NCI-H345 treated with DMSO at 0.1 percent for 48 hours (cell line): ENCODE data around the gene SMARCB1.
A peak's percentile ranks its signal among the peaks of the same experiment; 100 is the strongest.

ENCODE experiments used
- DNase-seq: peaks from one replicate; lab custom pipeline; 2025; ENCODE audit not compliant: unreplicated experiment; lab: John Stamatoyannopoulos, UW

Gene SMARCB1

GRCh38 chr22:23828800-23829680, 42.3 kb downstream of the SMARCB1 start:
- DNase-seq, result no peak

DNA sequence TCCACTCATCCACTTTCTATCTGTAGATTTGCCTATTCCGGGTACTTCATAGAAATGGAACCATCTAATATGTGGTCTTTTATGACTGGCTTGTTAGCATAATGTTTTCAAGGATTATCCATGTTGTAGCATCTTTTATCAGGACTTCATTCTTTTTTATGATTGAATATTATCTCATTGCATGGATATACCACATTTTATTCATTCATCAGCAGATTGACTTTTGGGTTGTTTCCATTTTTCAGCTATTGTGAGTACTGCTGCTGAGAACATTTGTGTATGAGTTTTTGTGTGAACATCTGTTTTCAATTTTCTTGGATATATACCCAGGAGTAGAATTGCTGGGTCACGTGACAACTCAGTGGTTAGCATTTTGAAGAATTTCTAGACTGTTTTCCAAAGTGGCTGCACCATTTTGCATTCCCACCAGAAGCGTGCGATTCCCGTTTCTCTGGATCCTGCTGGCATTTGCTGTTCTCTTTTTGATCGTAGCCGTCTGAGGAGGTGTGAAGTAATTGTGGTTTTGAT, 43.1 kb downstream of the SMARCB1 start:
- DNase-seq, result no peak

GRCh38 chr22:23831261-23831660, 44.5 kb downstream of the SMARCB1 start:
- no peak for DNase-seq

- DNase-seq, result no peak
Observed at GRCh38 chr22:23831781-23832180, 45.0 kb downstream of the SMARCB1 start.

GRCh38 chr22:23832226-23833016, 45.7 kb downstream of the SMARCB1 start:
- no peak for DNase-seq

DNA sequence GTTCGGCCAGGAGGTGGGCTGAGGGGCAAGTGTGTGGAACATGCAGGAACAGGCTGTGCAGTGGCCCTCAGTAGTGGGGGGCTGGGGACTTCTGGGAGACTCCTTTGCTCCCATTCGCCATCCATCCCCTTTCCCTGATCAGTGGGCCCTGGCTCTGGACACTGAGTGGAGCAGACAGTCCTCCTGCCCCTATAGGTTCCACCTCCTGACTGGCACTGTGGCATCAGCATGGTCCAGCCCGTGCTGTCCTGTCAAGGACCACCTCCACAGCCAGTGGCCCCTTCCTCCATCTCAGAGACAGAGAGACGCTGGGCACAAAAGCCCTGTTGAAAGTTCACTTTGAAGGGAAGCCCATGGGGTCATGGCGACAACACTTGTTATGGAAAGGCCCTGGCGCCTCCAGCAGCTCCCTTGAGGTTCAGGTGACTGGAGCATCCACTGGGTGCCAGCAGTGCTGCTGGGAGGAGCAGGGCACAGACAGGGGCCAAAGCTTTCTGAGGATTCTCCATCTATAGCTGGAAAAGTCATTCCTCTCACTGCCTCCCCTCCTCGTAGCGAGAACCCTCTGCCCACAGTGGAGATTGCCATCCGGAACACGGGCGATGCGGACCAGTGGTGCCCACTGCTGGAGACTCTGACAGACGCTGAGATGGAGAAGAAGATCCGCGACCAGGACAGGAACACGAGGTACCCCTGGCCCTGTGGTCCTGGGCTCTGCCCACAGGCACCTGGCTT, 46.4 kb downstream of the SMARCB1 start:
- DNase-seq, result no peak

DNA sequence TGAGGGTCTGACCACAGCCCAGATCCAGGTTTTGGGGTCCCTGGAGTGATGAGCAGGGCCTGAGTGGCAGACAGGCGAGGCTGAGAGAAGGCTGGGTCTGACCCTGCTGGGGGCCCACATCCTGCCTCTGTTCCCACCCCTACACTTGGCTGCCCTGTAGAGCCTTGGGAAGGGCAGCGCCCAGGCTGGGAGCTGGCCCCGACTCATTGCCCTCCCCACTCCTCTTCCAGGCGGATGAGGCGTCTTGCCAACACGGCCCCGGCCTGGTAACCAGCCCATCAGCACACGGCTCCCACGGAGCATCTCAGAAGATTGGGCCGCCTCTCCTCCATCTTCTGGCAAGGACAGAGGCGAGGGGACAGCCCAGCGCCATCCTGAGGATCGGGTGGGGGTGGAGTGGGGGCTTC, 47.1 kb downstream of the SMARCB1 start:
- DNase-seq, result no peak

DNA sequence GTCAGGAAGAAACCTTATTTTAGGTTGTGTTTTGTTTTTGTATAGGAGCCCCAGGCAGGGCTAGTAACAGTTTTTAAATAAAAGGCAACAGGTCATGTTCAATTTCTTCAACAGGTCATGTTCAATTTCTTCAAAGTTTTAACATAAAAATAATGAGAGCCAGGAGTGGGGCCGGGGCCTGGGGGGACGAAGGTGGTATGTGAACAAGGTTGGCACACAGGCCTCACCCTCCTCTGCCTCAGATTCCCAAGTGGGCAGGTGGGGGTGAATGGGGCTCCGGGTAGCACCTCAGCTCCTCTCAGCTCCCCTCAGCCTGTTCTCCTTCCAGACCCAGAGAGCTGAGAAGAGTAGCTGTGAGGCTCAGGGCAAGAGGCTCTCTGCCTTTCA, 47.6 kb downstream of the SMARCB1 start:
- no peak for DNase-seq

DNA sequence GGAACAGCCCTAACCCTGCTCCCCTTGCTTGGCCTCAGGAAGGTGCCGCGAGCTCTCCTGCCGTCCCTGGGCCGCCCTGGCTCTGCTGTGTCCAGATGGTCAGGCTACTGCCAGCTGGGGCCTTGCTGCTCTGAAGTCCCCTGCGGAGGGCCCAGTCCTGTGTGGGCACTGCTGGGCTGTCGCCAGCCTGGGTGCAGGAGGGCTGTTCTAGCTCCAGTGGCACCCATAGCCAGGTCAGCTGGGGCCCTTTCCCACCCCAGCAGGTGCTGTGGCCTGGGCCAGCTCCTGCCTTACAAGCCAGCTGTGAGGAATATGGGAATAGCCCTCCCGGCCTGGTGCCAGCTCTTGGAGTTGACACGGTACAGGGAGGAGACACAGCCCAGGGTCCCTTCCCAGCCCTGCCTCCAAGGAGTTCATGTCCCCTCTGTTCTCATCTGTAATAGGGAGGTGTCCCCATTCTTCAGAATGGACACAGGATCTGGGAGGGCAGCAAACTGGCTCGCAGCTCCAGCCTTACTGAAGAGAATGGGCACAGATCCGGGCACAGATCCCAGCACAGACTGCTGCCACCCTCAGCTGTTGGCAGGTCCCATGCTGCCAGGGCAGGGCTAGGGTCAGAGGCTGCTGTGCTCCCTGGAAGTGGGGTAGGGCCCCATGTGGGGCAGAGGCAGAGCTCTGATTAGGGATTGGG, 48.2 kb downstream of the SMARCB1 start:
- no peak for DNase-seq

DNA sequence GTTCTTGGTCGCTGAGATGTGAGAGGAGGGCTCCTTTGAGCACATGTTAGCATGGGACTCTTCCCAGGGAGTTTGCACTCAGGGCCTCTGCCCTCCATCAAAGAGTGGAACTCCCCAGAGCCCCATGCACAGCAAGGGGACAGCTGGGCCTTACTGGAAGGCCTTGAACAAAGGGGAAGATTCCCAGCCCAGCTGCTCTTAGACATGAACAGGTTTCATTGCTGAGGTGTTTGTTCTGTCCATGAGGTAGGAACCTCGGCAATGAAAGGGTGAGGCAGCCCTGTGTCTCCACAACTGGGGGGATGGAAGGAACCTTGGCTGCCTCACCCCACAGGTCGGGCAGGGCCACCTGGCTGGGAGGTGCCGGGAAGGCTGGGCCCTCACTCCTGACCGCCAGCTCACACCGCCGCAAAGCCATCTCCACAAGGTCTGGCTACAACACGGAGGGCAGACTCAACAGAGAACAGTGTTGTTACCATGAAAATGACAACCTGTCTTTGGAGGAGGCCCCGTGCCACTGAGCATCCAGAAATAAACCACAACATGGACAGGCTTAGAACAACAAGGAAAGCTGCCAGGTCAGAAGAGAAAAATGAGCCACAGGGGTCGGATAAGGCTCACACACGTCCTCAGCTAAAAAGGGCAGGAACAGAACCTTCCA, 48.8 kb downstream of the SMARCB1 start:
- no peak for DNase-seq

GRCh38 chr22:23836281-23836680, 49.5 kb downstream of the SMARCB1 start:
- DNase-seq, result no peak

DNA sequence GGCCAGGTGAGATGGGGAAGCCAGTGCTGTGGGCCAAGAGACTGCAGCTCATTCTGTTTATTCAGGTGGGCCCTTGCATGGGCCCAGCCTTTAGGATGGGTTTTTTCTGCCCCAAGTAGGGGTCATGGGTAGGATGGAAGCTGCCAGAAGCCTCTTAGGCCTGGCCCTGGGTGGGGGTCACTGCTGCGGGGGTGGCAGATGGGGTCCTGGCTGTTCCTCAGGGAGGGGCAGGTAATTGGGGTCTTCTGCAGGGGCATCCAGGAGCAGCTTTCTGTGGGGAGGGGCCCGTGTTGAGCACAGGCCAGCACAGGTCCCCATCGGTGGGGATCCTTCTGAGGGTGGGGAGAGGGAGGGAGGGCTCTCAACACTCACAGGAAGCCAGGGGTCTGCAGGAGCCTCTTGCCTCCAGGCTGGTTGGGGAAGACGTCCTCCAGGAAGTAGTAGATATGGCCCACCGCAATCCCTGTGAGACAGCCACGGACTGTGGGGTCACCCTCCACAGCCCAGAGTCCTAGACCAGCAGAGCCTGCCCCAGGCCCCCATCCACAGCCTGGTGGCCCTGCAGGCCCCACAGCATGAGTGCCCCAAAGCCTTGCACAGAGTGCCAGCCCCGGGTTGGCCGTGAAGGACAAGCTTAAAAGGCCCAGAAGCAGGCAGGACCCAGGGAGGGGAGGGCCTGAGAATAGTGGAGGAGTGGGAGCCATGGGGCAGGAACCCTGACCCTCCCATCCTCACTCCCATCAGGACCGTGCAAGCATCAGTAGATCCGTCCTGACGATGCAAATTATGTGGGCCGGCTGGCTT, 50.1 kb downstream of the SMARCB1 start:
- DNase-seq, result no peak

DNA sequence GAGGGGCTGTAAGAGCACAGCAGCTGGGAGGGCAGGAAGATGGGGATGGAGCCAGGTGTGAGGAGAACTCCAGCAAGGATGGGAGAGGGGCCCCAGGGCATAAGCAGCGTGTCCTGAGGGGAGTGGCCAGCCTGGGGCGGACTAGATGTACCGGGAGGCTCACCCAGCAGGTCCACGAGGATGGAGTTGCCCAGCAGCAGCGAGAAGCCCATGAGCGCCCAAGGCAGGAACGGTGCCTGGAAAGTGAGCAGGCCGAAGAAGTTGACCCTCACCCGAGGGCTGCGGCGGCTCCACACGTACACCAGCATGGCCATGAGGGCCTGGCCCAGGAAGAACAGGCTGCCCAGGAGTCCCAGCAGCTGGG, 50.7 kb downstream of the SMARCB1 start:
- DNase-seq, result no peak

GRCh38 chr22:23837911-23838680, 51.3 kb downstream of the SMARCB1 start:
- no peak for DNase-seq

- DNase-seq, result peak; percentile 99
Observed at GRCh38 chr22:23838681-23839468, 52.1 kb downstream of the SMARCB1 start, which contains the start of gene DERL3. Gene DERL3 (minus strand): TSS chr22:23839006. CDS start chr22:23838987, 19 bp downstream.

DNA sequence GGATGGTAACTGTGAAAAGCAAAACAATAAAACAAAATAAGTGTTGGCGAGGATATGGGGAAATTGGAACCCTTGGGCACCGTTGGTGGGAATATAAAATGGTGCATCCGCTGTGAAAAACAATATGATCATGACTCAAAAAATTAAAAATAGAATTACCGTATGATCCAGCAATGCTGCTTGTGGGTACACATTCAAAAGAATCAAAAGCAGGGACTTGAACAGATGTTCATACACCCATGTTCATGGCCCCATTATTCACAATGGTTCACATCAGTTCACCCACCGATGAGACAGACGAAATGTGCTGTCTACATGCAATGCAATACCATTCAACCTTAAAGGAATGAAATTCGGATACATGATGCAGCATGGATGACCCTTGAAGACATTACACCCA, 53.3 kb downstream of the SMARCB1 start:
- DNase-seq, result no peak

GRCh38 chr22:23841292-23841691, 54.5 kb downstream of the SMARCB1 start:
- no peak for DNase-seq
